Regular cardiac myocyte (primary cell): ENCODE measurements around the gene TMA7B. TPM values are rescaled to one million over a fixed set of nuclear protein-coding genes. Genes with fewer than 3 reads are reported as not detected.

Source experiments
- total RNA-seq: library from RNA; depleted of rRNA; stranded (reverse); fragments of >200 nt; gene quantifications from 2 replicates; pipeline ENCODE4 v1.2.3, GENCODE V29; 2014

Gene TMA7B
- total RNA-seq, result not detected in 2 replicates

GRCh38 chr22:39959640-39960447 is at the start of gene TMA7B:
Gene TMA7B (plus strand): TSS chr22:39960397. CDS start chr22:39964375, 3,978 bp downstream.

GRCh38 chr22:39994566-39995392 is 34.6 kb downstream of the TMA7B start, which contains the start of gene FAM83F:
Gene FAM83F (plus strand): TSS chr22:39994954. CDS start chr22:39995043, 89 bp downstream.

Other genes with a start within 250 kb of the TMA7B start
- gene ENTHD1, start 66.6 kb upstream of the TMA7B start, total RNA-seq, result under 0.01 TPM in 1 of 2 replicates, not detected in the other
- under 0.01 TPM in 1 of 2 replicates, not detected in the other for gene GRAP2, start 59.3 kb upstream of the TMA7B start, total RNA-seq
- under 0.01 TPM in 2 replicates for gene FAM83F, start 34.6 kb downstream of the TMA7B start, total RNA-seq
- gene TNRC6B, start 217.5 kb downstream of the TMA7B start, total RNA-seq, result 13.8 and 18.6 TPM in 2 replicates